SU-DHL-6 (cell line): ENCODE results near the gene PITPNC1.
"Not testable (repeated sequence)": the region's sequence is repeated elsewhere in the genome, so short reads cannot be mapped to it uniquely, and the experiment has no call there.

Experiments
- H2AFZ ChIP-seq: fragments of 200-600 bp; sonication (generic); 2 replicates; pipeline ENCODE4 v1.6.1; 2014; ENCODE audit warnings: low read depth, mild to moderate bottlenecking, moderate library complexity, mixed read lengths, antibody characterized with exemption, low read length; ENCODE audit not compliant: severe bottlenecking
- H3F3A ChIP-seq: fragments of 200-600 bp; shearing (Covaris generic); 2 replicates; pipeline ENCODE4 v1.6.0; 2016; ENCODE audit warnings: antibody characterized with exemption, mild to moderate bottlenecking; ENCODE audit not compliant: insufficient read depth
- H3K27ac ChIP-seq: fragments of 200-600 bp; sonication (generic); 2 replicates; pipeline ENCODE4 v1.5.1; 2016; ENCODE audit warnings: low read depth, mild to moderate bottlenecking, low read length, moderate library complexity, mixed read lengths
- H3K27me3 ChIP-seq: fragments of 200-600 bp; sonication (generic), shearing (Covaris generic); 2 replicates; pipeline ENCODE4 v1.6.0; 2014; ENCODE audit warnings: mild to moderate bottlenecking, low read length
- H3K36me3 ChIP-seq: fragments of 200-600 bp; sonication (generic); 2 replicates; pipeline ENCODE4 v1.6.1; 2014; ENCODE audit warnings: mild to moderate bottlenecking, low read length, mixed read lengths
- H3K4me2 ChIP-seq: fragments of 300-600, 200-600 bp; shearing (Covaris generic), sonication (generic); 2 replicates; pipeline ENCODE4 v1.6.0; 2014; ENCODE audit warnings: low read length, low read depth, mild to moderate bottlenecking; ENCODE audit not compliant: poor library complexity, severe bottlenecking
- H3K4me3 ChIP-seq: fragments of 200-600 bp; sonication (generic); 2 replicates; pipeline ENCODE4 v1.5.1; 2014; ENCODE audit warnings: antibody characterized with exemption, low read length, mild to moderate bottlenecking, mixed read lengths; ENCODE audit not compliant: insufficient read depth, poor library complexity, severe bottlenecking
- H3K79me2 ChIP-seq: fragments of 200-600 bp; sonication (generic); 2 replicates; pipeline ENCODE4 v1.6.1; 2014; ENCODE audit warnings: mild to moderate bottlenecking, low read length, moderate library complexity; ENCODE audit not compliant: insufficient read depth
- H3K9ac ChIP-seq: fragments of 200-600 bp; sonication (generic); 2 replicates; pipeline ENCODE4 v1.7.0; 2014; ENCODE audit warnings: mild to moderate bottlenecking, low read length
- H3K9me2 ChIP-seq: fragments of 200-600 bp; sonication (generic); replicated peaks from 2 replicates; pipeline ENCODE4 v1.6.1; 2014; ENCODE audit warnings: low read length; ENCODE audit not compliant: insufficient read depth
- H3K9me3 ChIP-seq: fragments of 200-600 bp; sonication (generic); 2 replicates; pipeline ENCODE4 v1.6.1; 2014; ENCODE audit warnings: low read length, mixed read lengths; ENCODE audit not compliant: insufficient read depth
- H4K20me1 ChIP-seq: fragments of 200-600 bp; sonication (generic); 2 replicates; pipeline ENCODE4 v1.6.1; 2014; ENCODE audit warnings: low read depth, mild to moderate bottlenecking, antibody characterized with exemption, low read length, moderate library complexity, mixed read lengths
- EZH2phosphoT487 ChIP-seq: fragments of 200-600 bp; sonication (generic), shearing (Covaris generic); conservative IDR thresholded peaks from 2 replicates; pipeline ENCODE4 v1.6.1; 2018; ENCODE audit warnings: mild to moderate bottlenecking, antibody characterized with exemption, low read length, moderate library complexity, mixed read lengths
- TF ChIP-seq, protein P1 (sequence below): fragments of 200-600 bp; sonication (generic); IDR thresholded peaks from one replicate; pipeline ENCODE4 v1.5.1; 2017; ENCODE audit warnings: antibody characterized with exemption, mild to moderate bottlenecking, low read length, moderate library complexity; ENCODE audit not compliant: insufficient read depth, poor library complexity, severe bottlenecking

Gene PITPNC1

DNA sequence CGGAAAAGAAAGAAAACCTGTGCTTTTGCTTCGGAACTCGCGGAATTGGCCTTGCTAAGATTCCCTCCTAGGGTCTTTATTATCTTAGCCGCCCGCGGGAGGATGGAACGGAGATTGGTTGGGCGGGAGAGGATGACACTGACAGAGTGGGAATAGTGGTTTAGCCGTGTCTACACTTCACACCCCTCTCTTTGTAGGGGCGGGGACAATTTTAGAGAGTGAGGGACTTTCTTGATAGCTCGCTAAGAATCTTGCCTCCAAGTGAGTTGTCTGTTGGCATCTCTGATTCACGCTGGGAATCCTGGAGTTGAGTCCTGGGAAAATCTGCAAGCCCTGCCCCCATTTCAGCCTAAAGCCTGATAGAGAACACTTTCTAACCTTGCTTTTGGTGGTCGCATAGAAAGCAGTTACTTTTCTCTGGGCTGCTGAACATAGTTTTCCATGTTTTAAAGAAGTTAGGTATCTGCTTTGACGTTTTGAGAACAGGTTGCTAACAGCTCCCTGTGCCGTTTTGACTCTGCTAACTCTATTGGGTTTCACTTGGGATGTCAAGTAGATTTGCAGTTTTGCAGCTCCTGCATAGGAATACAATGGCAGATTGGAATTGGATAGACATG lies 341.4 kb downstream of the PITPNC1 start:
- Histone ChIP-seq H3K36me3 (peaks cover 22% of the 10 kb centered on the region; the same call in 1 of the 2 replicates), H3K9me3 (no peaks in the 10 kb centered on the region), H2AFZ (peak overlapping the region; percentile 62), H3K4me2 (peak overlapping the region; percentile 94), H3K9me2 (no peaks in the 10 kb centered on the region), H4K20me1 (no peaks in the 10 kb centered on the region), H3K4me3 (peak overlapping the region; percentile 94), H3F3A (peaks cover 7% of the 10 kb centered on the region; the same call in 1 of the 2 replicates), H3K79me2 (peaks cover 25% of the 10 kb centered on the region), H3K9ac (peak overlapping the region; percentile 89), H3K27me3 (no peaks in the 10 kb centered on the region), H3K27ac (peak overlapping the region; percentile 68)
- no peak for TF ChIP-seq EZH2phosphoT487
- TF ChIP-seq, protein P1, sequence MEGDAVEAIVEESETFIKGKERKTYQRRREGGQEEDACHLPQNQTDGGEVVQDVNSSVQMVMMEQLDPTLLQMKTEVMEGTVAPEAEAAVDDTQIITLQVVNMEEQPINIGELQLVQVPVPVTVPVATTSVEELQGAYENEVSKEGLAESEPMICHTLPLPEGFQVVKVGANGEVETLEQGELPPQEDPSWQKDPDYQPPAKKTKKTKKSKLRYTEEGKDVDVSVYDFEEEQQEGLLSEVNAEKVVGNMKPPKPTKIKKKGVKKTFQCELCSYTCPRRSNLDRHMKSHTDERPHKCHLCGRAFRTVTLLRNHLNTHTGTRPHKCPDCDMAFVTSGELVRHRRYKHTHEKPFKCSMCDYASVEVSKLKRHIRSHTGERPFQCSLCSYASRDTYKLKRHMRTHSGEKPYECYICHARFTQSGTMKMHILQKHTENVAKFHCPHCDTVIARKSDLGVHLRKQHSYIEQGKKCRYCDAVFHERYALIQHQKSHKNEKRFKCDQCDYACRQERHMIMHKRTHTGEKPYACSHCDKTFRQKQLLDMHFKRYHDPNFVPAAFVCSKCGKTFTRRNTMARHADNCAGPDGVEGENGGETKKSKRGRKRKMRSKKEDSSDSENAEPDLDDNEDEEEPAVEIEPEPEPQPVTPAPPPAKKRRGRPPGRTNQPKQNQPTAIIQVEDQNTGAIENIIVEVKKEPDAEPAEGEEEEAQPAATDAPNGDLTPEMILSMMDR, result no peak

DNA sequence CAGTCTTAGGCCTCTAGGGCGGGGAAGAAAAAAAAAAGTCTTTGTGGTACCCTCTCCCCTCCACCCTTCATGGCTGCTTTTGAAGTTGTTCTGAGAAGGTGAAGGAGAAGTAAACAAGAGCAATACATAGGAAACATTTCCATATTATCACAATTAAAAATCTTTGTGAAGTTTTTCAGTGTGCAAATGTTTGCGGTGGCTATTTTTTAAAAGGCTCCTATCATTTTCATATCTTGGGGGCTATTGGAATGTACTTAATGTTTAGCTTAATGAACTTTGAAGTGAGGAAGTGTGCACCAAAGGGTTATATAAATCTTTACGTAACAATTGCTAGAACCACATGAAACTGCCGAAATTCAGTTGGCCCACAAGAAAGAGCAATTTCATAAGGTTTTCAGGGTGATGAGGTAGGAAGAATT lies 348.3 kb downstream of the PITPNC1 start:
- Histone ChIP-seq H3F3A (peaks cover 3% of the 10 kb centered on the region; the same call in 1 of the 2 replicates), H3K36me3 (peaks cover 54% of the 10 kb centered on the region), H4K20me1 (no peaks in the 10 kb centered on the region), H3K27ac (no peak overlapping the region), H2AFZ (no peak overlapping the region), H3K9me2 (no peaks in the 10 kb centered on the region), H3K27me3 (no peaks in the 10 kb centered on the region), H3K4me2 (no peak overlapping the region), H3K9me3 (no peaks in the 10 kb centered on the region), H3K9ac (no peak overlapping the region), H3K4me3 (no peak overlapping the region), H3K79me2 (peaks cover 24% of the 10 kb centered on the region; the same call in 1 of the 2 replicates)
- TF ChIP-seq, protein P1, result no peak
- TF ChIP-seq EZH2phosphoT487, result no peak

DNA sequence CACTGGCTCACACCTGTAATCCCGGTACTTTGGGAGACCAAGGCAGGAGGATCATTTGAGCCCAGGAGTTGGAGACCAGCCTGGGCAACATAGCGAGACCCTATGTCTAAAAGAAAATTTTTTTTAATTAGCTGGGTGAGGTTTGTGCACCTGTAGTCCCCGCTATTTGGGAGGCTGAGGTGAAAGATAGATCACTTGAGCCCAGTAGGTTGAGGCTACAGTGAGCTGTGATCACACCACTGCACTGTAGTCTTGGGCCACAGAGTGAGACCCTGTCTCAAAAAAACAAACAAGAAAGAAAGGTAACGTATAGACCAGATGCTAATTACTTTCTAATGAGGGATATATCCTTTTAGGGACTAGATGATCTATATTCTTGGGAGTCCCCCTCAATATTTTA lies 348.7 kb downstream of the PITPNC1 start:
- peaks cover 27% of the 10 kb centered on the region; the same call in 1 of the 2 replicates for H3K79me2 ChIP-seq
- TF ChIP-seq, protein P1, result no peak
- TF ChIP-seq EZH2phosphoT487, result no peak
- no peak overlapping the region for H3K9ac ChIP-seq

DNA sequence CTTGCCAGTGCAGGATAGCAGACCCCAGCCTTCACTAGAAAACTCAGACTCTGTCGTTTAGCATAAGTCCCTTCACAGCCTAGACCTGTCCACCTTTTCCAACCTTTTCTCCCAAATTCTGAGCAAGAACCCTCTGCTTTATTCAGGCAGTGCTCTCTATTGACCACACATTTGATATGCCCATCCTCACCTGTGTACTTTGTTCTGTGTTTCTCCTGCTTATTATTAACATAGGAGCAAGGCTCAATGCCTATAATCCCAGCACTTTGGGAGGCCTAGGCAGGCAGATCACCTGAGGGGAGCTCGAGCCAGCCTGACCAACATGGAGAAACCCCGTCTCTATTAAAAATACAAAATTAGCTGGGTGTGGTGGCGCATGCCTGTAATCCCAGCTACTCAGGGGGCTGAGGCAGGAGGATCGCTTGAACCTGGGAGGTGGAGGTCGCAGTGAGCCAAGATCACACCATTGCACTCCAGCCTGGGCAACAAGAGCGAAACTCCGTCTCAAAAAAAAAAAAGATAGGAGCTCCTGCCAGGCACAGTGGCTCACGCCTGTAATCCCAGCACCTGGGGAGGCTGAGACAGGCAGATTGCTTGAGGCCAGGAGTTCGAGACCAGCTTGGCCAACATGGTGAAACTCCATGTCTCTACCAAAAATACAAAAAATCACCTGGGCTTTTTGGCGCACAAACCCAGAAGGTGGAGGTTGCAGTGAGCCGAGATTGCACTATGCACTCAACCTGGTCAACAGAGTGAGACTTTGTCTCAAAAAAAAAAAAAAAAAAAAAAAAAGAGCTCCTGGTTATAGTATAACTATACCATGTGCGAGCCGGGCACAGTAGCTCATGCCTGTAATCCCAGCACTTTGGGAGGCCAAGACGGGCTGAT lies 350.3 kb downstream of the PITPNC1 start:
- not testable (repeated sequence) for H3K27ac ChIP-seq, H3K9ac ChIP-seq
- H3K36me3 ChIP-seq, result peaks cover 51% of the 10 kb centered on the region

More for the DNA sequence above, 348.7 kb downstream of the PITPNC1 start:
- no peaks in the 10 kb centered on the region for H3K9me2 ChIP-seq
- H3K27me3 ChIP-seq, result no peaks in the 10 kb centered on the region
- no peak overlapping the region for H2AFZ ChIP-seq
- H3K4me2 ChIP-seq, result no peak overlapping the region
- H3K27ac ChIP-seq, result no peak overlapping the region
- no peaks in the 10 kb centered on the region for H4K20me1 ChIP-seq
- H3K9me3 ChIP-seq, result no peaks in the 10 kb centered on the region
- H3K36me3 ChIP-seq, result peaks cover 55% of the 10 kb centered on the region
- peaks cover 3% of the 10 kb centered on the region; the same call in 1 of the 2 replicates for H3F3A ChIP-seq
- H3K4me3 ChIP-seq, result no peak overlapping the region

More for the DNA sequence above, 350.3 kb downstream of the PITPNC1 start:
- H3K9me2 ChIP-seq, H4K20me1 ChIP-seq, H3K4me3 ChIP-seq, H3K4me2 ChIP-seq, H3F3A ChIP-seq, H3K27me3 ChIP-seq, H2AFZ ChIP-seq, H3K9me3 ChIP-seq: not testable (repeated sequence)
- H3K79me2 ChIP-seq, result peaks cover 35% of the 10 kb centered on the region; the same call in 1 of the 2 replicates
